ENCODE data around the gene NADK2.

- no peak for TF ChIP-seq CTCF (IDR thresholded peaks at IDR 0.05)
- no peak for TF ChIP-seq POLR2AphosphoS5 (IDR thresholded peaks at IDR 0.05)
- TF ChIP-seq POLR2A (IDR thresholded peaks at IDR 0.05) = no peak
Observed at GRCh38 chr5:36209664-36210063, 32.1 kb downstream of the NADK2 start.
